Fibroblast of the aortic adventitia (primary cell): ENCODE data around the gene PPP1R17. TPM values are rescaled to one million over a fixed set of nuclear protein-coding genes. Genes with fewer than 3 reads are reported as not detected.

Source experiments
- DNase-seq: peaks from one replicate; pipeline ENCODE4 v3.0.0-alpha.2; 2010; ENCODE audit warnings: low read depth
- H3K4me3 ChIP-seq: 2 replicates; pipeline ENCODE4 v1.5.1; 2011; ENCODE audit warnings: low read depth, mild to moderate bottlenecking, control low read depth, low read length, moderate library complexity
- CTCF ChIP-seq: IDR thresholded peaks from 2 replicates; pipeline ENCODE4 v1.5.1; 2011; ENCODE audit warnings: mild to moderate bottlenecking, low read length, control low read depth, inconsistent platforms; ENCODE audit not compliant: insufficient read depth
- total RNA-seq: library from RNA; depleted of rRNA; stranded (reverse); fragments of >200 nt; gene quantifications from 2 replicates; pipeline ENCODE4 v1.2.3, GENCODE V29; 2012; ENCODE audit warnings: low replicate concordance

Gene PPP1R17
- total RNA-seq, 1 donor, result not detected

- TF ChIP-seq CTCF, result no peak
- no peak for DNase-seq
- no peak overlapping the region for H3K4me3 ChIP-seq
Observed at GRCh38 chr7:31683445-31684225, 3.4 kb upstream of the PPP1R17 start.

GRCh38 chr7:31688372-31688771 lies 1.4 kb downstream of the PPP1R17 start:
- DNase-seq, result no peak
- TF ChIP-seq CTCF, result no peak

GRCh38 chr7:31688996-31689395 lies 2.0 kb downstream of the PPP1R17 start:
- no peak for TF ChIP-seq CTCF
- no peak for DNase-seq
- no peak overlapping the region for H3K4me3 ChIP-seq

More at GRCh38 chr7:31688372-31688771, 1.4 kb downstream of the PPP1R17 start:
- no peak overlapping the region for H3K4me3 ChIP-seq

- no peak overlapping the region for H3K4me3 ChIP-seq
- DNase-seq, result no peak
- TF ChIP-seq CTCF, result no peak
Observed at GRCh38 chr7:31690935-31691334, 3.9 kb downstream of the PPP1R17 start.

GRCh38 chr7:31692451-31692850 lies 5.4 kb downstream of the PPP1R17 start:
- no peak for TF ChIP-seq CTCF
- no peak overlapping the region for H3K4me3 ChIP-seq
- no peak for DNase-seq

- TF ChIP-seq CTCF, result no peak
- no peak for DNase-seq
- H3K4me3 ChIP-seq, result no peak overlapping the region
Observed at GRCh38 chr7:31692871-31693270, 5.9 kb downstream of the PPP1R17 start.
